G401 (cell line): ENCODE data around the gene ADCY10. TPM values are rescaled to one million over a fixed set of nuclear protein-coding genes. Genes with fewer than 3 reads are reported as not detected.
"Not testable (repeated sequence)": the region's sequence is repeated elsewhere in the genome, so short reads cannot be mapped to it uniquely, and the experiment has no call there.

Experiments
- DNase-seq: peaks from one replicate; pipeline ENCODE4 v3.0.0-alpha.2; 2015; ENCODE audit warnings: low spot score
- in situ Hi-C: cut with HindIII; loops from 2 replicates; pipeline ENCODE4 v1.10.0; 2016; ENCODE audit warnings: low sequenced_read_pairs, mixed read lengths
- total RNA-seq: library from RNA; depleted of rRNA; stranded (reverse); fragments of >200 nt; shearing (Covaris generic); gene quantifications from 2 replicates; pipeline ENCODE4 v1.2.3, GENCODE V29; 2014

Gene ADCY10
- total RNA-seq, 1 experiment from 2014 or later = not detected

- in situ Hi-C loops = no loop called here
These were observed 88.4 kb downstream of the ADCY10 start for GRCh38 chr1:167825419-167826079.

GRCh38 chr1:167824163-167824794 lies 89.7 kb downstream of the ADCY10 start:
- DNase-seq = no peak
- in situ Hi-C loops = no loop called here

More at GRCh38 chr1:167825419-167826079, 88.4 kb downstream of the ADCY10 start:
- no peak for DNase-seq

GRCh38 chr1:167821969-167822685 lies 91.8 kb downstream of the ADCY10 start:
- in situ Hi-C loops = no loop called here
- DNase-seq = no peak

GRCh38 chr1:167821356-167821685 lies 92.6 kb downstream of the ADCY10 start:
- in situ Hi-C loops = no loop called here

GRCh38 chr1:167820684-167821355 lies 93.1 kb downstream of the ADCY10 start:
- in situ Hi-C loops = no loop called here

More at GRCh38 chr1:167821356-167821685, 92.6 kb downstream of the ADCY10 start:
- DNase-seq = no peak

GRCh38 chr1:167819849-167820683 lies 93.9 kb downstream of the ADCY10 start:
- DNase-seq = peak; percentile 32
- in situ Hi-C loops = no loop called here

More at GRCh38 chr1:167820684-167821355, 93.1 kb downstream of the ADCY10 start:
- no peak for DNase-seq

GRCh38 chr1:167815650-167816049 lies 98.3 kb downstream of the ADCY10 start:
- in situ Hi-C loops = no loop called here
- no peak for DNase-seq

- in situ Hi-C loops = no loop called here
- DNase-seq = no peak
These were observed 101.0 kb downstream of the ADCY10 start for GRCh38 chr1:167812972-167813371.

GRCh38 chr1:167808690-167809089 lies 105.2 kb downstream of the ADCY10 start:
- no peak for DNase-seq
- in situ Hi-C loops = no loop called here

- no peak for DNase-seq
- in situ Hi-C loops = no loop called here
These were observed 105.8 kb downstream of the ADCY10 start for GRCh38 chr1:167808104-167808503.

- DNase-seq, in situ Hi-C loops: not testable (repeated sequence)
These were observed 107.3 kb downstream of the ADCY10 start for GRCh38 chr1:167806676-167807075.

GRCh38 chr1:167806235-167806634 lies 107.7 kb downstream of the ADCY10 start:
- in situ Hi-C loops, DNase-seq: not testable (repeated sequence)

- in situ Hi-C loops = no loop called here
- no peak for DNase-seq
These were observed 108.8 kb downstream of the ADCY10 start for GRCh38 chr1:167805041-167805556.

- in situ Hi-C loops = no loop called here
These were observed 110.4 kb downstream of the ADCY10 start for GRCh38 chr1:167803358-167804207.

GRCh38 chr1:167802235-167802634 lies 111.7 kb downstream of the ADCY10 start:
- no peak for DNase-seq
- in situ Hi-C loops = no loop called here

More at GRCh38 chr1:167803358-167804207, 110.4 kb downstream of the ADCY10 start:
- DNase-seq = peak; percentile 85

- in situ Hi-C loops = no loop called here
These were observed 113.7 kb downstream of the ADCY10 start for GRCh38 chr1:167800251-167800650.

GRCh38 chr1:167799747-167800146 lies 114.2 kb downstream of the ADCY10 start:
- in situ Hi-C loops = no loop called here

More at GRCh38 chr1:167800251-167800650, 113.7 kb downstream of the ADCY10 start:
- no peak for DNase-seq

GRCh38 chr1:167798952-167799351 lies 115.0 kb downstream of the ADCY10 start:
- in situ Hi-C loops = no loop called here
- no peak for DNase-seq

More at GRCh38 chr1:167799747-167800146, 114.2 kb downstream of the ADCY10 start:
- DNase-seq = no peak
